Brain microvascular endothelial cell (primary cell): Measurements from ENCODE around the gene HCK.

Source experiments
- DNase-seq: peaks from one replicate; pipeline ENCODE4 v3.0.0-alpha.2; 2020
- H3K27ac ChIP-seq: fragments of 250-450 bp; sonication (Bioruptor Pico); 2 replicates; pipeline ENCODE4 v1.5.1; 2020; ENCODE audit warnings: mild to moderate bottlenecking, moderate library complexity
- H3K27me3 ChIP-seq: fragments of 250-450 bp; sonication (Bioruptor Pico); replicated peaks from 2 replicates; pipeline ENCODE4 v1.5.1; 2020; ENCODE audit warnings: mild to moderate bottlenecking
- H3K36me3 ChIP-seq: fragments of 250-450 bp; sonication (Bioruptor Pico); replicated peaks from 2 replicates; pipeline ENCODE4 v1.5.1; 2020; ENCODE audit warnings: mild to moderate bottlenecking
- H3K4me3 ChIP-seq: 2 replicates; pipeline ENCODE4 v1.5.1; 2011; ENCODE audit warnings: low read depth, mild to moderate bottlenecking, control low read depth, low read length, moderate library complexity
- CTCF ChIP-seq: IDR thresholded peaks from 2 replicates; pipeline ENCODE4 v1.5.1; 2011; ENCODE audit warnings: low read depth, mild to moderate bottlenecking, moderate library complexity, low read length, control low read depth, inconsistent platforms; ENCODE audit errors: missing control alignments
- in situ Hi-C: cut with HindIII; loops from 2 replicates; pipeline ENCODE4 v1.10.0; 2017; ENCODE audit warnings: low sequenced_read_pairs, low pct_ligation_motif_present

Gene HCK

GRCh38 chr20:32036252-32036651 lies 15.8 kb upstream of the HCK start:
- DNase-seq, result no peak
- no peaks in the 10 kb centered on the region for H3K36me3 ChIP-seq
- H3K4me3 ChIP-seq, result no peak overlapping the region
- peaks cover 31% of the 10 kb centered on the region for H3K27me3 ChIP-seq
- in situ Hi-C loops, result no loop called here
- no peak for TF ChIP-seq CTCF
- no peak overlapping the region for H3K27ac ChIP-seq

DNA sequence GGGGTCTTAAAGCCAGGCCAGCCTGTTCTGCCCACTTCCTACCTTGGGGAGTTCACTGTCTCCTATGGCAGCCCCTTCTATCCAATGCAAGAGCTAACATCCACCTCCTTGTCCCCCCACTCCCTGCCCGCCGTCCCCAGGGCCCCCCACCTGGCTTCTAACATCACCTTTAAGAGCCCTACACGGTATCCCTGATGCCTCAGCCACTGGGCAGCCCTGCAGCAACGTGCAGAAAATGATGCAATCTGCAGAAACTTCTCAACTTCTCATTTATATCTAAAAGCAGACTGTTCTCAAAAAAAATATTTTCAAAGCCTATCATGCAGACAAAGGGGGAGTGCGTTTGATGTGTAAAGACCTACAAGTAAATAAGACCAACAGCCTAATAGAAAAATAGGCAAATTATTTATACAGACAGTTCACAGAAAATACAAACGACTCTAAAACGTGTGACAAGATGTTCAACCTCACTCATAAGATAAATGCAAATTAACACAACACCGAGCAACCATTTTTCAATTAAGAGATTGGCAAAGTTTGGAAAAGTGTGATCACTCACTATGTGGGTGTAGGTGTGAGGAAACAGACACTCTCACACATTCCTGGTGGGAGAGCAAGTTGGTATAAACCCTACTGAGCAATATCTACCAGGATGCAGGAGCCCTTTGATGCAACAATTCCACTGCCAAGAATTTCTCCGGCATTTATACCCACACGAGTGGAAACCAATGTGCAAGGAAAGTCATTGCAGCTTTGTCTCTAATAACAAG lies 15.1 kb upstream of the HCK start:
- no peak overlapping the region for H3K4me3 ChIP-seq
- TF ChIP-seq CTCF, result no peak
- in situ Hi-C loops, result no loop called here
- DNase-seq, result no peak
- H3K27me3 ChIP-seq, result peaks cover 31% of the 10 kb centered on the region
- H3K36me3 ChIP-seq, result no peaks in the 10 kb centered on the region
- H3K27ac ChIP-seq, result no peak overlapping the region

DNA sequence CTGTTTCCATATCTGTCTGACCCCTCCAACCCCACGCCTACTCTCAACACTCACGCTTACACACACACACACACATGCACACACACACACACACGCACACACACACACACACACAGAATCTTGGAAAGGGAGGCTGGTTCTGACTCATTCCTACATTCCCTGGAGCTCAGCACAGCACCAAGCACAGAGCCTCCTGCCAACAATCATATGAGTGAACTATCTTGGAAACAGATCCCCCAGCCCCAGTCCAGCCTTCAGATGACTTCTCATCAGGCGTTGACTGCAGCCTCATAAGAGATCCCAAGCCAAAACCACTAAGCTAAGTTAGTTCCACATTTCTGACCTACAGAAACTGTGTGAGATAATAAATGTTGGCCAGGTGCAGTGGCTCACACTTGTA lies 14.1 kb upstream of the HCK start:
- no peak for TF ChIP-seq CTCF
- in situ Hi-C loops, result no loop called here
- no peak overlapping the region for H3K4me3 ChIP-seq
- no peaks in the 10 kb centered on the region for H3K36me3 ChIP-seq
- no peak overlapping the region for H3K27ac ChIP-seq
- peaks cover 31% of the 10 kb centered on the region for H3K27me3 ChIP-seq
- peak; percentile 48 for DNase-seq

DNA sequence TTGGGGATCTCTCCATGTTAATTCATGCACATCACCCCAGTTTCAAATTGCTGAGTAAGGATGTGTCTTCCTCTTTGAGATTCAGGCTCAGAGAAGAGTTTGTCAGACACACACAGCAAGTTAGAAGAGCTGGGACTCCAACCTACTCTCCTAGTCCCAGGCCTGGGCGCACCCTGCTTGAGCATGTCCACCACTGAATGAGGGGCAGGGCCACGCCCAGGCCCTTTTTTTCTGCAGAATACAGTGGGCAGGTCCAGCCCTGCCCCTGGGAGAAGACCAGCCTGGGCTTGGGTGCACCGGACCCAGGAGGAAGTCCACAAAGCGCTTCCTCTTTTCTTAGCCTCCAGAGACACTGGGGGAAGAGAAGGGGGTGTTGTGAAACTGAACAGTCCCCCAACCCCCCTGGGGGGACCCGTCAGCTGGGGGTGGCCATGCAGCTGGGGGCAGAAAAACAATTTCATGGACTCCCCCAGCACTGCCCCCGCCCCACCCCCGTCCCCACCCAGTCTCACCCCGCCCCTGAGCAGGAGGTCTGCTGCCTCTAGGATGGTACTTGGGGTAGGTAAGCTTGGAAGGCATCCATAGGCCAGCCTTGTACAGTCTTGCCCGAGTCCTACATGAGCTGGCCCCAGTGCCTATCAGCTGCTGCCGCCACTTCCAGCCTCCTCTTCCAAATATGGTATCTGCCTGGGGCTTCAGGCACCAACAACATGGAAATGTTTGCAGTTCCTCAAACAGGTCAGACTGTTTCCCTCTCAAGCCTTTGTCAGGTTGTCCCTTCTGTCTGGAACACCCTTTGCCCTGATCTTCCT lies 11.7 kb upstream of the HCK start:
- Histone ChIP-seq H3K4me3 (no peak overlapping the region), H3K27me3 (peaks cover 11% of the 10 kb centered on the region), H3K36me3 (no peaks in the 10 kb centered on the region), H3K27ac (no peak overlapping the region)
- DNase-seq, result no peak
- TF ChIP-seq CTCF, result no peak
- in situ Hi-C loops, result no loop called here

DNA sequence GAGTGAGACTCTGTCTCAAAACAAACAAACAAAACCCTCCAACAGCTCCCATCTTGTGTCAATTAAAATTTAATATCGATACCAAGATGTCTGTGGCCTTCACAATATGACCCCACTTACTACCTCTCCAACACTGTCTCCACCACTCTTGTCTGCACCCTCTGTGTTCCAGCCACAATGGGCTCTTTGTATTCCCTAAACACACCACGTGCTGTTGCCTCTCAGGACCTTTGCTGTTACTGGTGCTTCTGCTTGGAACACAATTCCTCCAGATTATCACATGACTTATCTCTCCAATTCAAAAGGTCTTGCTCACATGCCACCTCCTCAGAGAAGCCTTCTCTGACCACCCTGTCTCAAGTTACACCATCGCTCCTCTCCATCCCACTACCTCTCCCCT lies 6.0 kb upstream of the HCK start:
- no peaks in the 10 kb centered on the region for H3K36me3 ChIP-seq
- no peak overlapping the region for H3K4me3 ChIP-seq
- no peak for DNase-seq
- in situ Hi-C loops, result no loop called here
- TF ChIP-seq CTCF, result no peak
- H3K27ac ChIP-seq, result no peak overlapping the region
- peaks cover 12% of the 10 kb centered on the region for H3K27me3 ChIP-seq
